ENCODE results near the gene FXYD1. TPM values are rescaled to one million over a fixed set of nuclear protein-coding genes. Genes with fewer than 3 reads are reported as not detected.

The FXYD1 gene
- total and polyA plus RNA-seq, 2 experiments from 2014 or later = 1.5 to 26.8 TPM

GRCh38 chr19:35120492-35120891, 18.1 kb upstream of the FXYD1 start:
- H3K9me3 Mint-ChIP-seq = no peaks in the 10 kb centered on the region
- peaks cover 39% of the 10 kb centered on the region for H3K4me1 Mint-ChIP-seq
- Histone ChIP-seq H4K20me1 (replicated peaks; ENCODE audit: insufficient read depth) (no peaks in the 10 kb centered on the region), H3K36me3 (ENCODE audit: insufficient read depth) (no peaks in the 10 kb centered on the region), H3K27me3 (ENCODE audit: insufficient read depth) (no peaks in the 10 kb centered on the region), H3F3A (replicated peaks; ENCODE audit: low read depth) (no peaks in the 10 kb centered on the region), H2AFZ (no peak overlapping the region), H3K4me2 (no peak overlapping the region), H3K79me2 (replicated peaks; ENCODE audit: insufficient read depth) (no peaks in the 10 kb centered on the region), H3K4me1 (ENCODE audit: insufficient read depth) (peaks cover 18% of the 10 kb centered on the region), H3K27ac (ENCODE audit: low read depth) (no peak overlapping the region), H3K4me3 (no peak overlapping the region), H3K9me2 (ENCODE audit: insufficient read depth) (no peaks in the 10 kb centered on the region)
- DNase-seq (ENCODE audit: low spot score) = no peak
- no peak for ATAC-seq
- TF ChIP-seq JUNB (IDR thresholded peaks at IDR 0.05; ENCODE audit: unreplicated experiment) (no peak), ZNF462 (CRISPR knock-in tag; IDR thresholded peaks at IDR 0.05) (no peak), EZH2 (IDR thresholded peaks at IDR 0.05; ENCODE audit: low read depth, unreplicated experiment) (no peak), ETS1 (IDR thresholded peaks at IDR 0.05) (no peak), EZH2phosphoT487 (IDR thresholded peaks at IDR 0.05; ENCODE audit: unreplicated experiment) (no peak), STAT1 (IDR thresholded peaks at IDR 0.05; ENCODE audit: unreplicated experiment) (no peak), ZNF114 (CRISPR knock-in tag; IDR thresholded peaks at IDR 0.05) (no peak), POLR2AphosphoS5 (IDR thresholded peaks at IDR 0.05; ENCODE audit: low read depth) (no peak)
- TF ChIP-seq, protein P1, sequence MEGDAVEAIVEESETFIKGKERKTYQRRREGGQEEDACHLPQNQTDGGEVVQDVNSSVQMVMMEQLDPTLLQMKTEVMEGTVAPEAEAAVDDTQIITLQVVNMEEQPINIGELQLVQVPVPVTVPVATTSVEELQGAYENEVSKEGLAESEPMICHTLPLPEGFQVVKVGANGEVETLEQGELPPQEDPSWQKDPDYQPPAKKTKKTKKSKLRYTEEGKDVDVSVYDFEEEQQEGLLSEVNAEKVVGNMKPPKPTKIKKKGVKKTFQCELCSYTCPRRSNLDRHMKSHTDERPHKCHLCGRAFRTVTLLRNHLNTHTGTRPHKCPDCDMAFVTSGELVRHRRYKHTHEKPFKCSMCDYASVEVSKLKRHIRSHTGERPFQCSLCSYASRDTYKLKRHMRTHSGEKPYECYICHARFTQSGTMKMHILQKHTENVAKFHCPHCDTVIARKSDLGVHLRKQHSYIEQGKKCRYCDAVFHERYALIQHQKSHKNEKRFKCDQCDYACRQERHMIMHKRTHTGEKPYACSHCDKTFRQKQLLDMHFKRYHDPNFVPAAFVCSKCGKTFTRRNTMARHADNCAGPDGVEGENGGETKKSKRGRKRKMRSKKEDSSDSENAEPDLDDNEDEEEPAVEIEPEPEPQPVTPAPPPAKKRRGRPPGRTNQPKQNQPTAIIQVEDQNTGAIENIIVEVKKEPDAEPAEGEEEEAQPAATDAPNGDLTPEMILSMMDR (conservative IDR thresholded peaks at IDR 0.05; ENCODE audit: low read depth in 2 of 2) = no peak
- no peaks in the 10 kb centered on the region for H3K36me3 Mint-ChIP-seq (ENCODE audit: low read depth)
- no peak overlapping the region for H3K4me3 Mint-ChIP-seq
- peaks cover 16% of the 10 kb centered on the region for H3K27me3 Mint-ChIP-seq (ENCODE audit: insufficient read depth, low read depth, poor library complexity)
- H3K27ac Mint-ChIP-seq = no peak overlapping the region
